ENCODE results near the gene HUNK.

DNA sequence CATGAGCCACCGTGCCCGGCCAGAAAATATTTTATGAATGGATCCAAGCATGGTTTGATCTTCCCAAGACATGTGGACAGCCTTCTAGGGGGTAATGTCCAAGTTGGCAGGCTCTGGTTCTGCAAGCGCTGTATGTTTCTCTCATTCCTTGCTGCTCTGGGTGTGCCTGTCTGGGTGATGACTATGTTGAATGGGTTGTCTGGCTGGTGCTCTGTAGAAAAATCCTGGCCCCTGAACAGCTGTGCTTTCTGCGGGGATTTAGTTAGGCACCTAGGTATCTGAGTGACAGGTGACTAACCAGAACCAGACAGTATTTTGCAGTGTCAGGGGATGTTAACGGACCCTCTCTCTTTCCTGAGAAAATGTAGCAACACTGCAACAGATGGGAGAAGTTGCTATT lies 14.1 kb downstream of the HUNK start:
- no peak for TF ChIP-seq EZH2 (IDR thresholded peaks at IDR 0.05; ENCODE audit: borderline replicate concordance)
- TF ChIP-seq EZH2phosphoT487 (IDR thresholded peaks at IDR 0.05; ENCODE audit: low read depth, severe bottlenecking, unreplicated experiment) = no peak
